Liver (tissue), 9 donors: ENCODE results near the gene HOXB5. TPM values are rescaled to one million over a fixed set of nuclear protein-coding genes. Genes with fewer than 3 reads are reported as not detected.
A peak's percentile ranks its signal among the peaks of the same experiment; 100 is the strongest.

Experiments
- DNase-seq: peaks from one replicate; pipeline ENCODE4 v3.0.0-alpha.2; 2017; ENCODE audit warnings: low spot score
- H3K27ac ChIP-seq, 2 donors: one replicate each; pipeline ENCODE4 v1.7.0; 2013; ENCODE audit warnings: inconsistent platforms in 2 of 2, low read length in 2 of 2, control low read depth in 1 of 2, low read depth in 1 of 2, mild to moderate bottlenecking in 1 of 2
- H3K27me3 ChIP-seq, 4 donors: one replicate each; pipeline versions ENCODE4 v1.6.1 to v1.7.0; 2013; ENCODE audit warnings: low read length in 3 of 4, inconsistent platforms in 1 of 4, mild to moderate bottlenecking in 1 of 4, moderate library complexity in 1 of 4; ENCODE audit not compliant: control insufficient read depth in 4 of 4, insufficient read depth in 4 of 4
- H3K36me3 ChIP-seq, 4 donors: one replicate each; pipeline versions ENCODE4 v1.6.1 to v1.7.0; 2013; ENCODE audit warnings: low read length in 3 of 4, mild to moderate bottlenecking in 3 of 4, low read depth in 1 of 4, moderate library complexity in 1 of 4; ENCODE audit not compliant: control insufficient read depth in 4 of 4, insufficient read depth in 3 of 4
- H3K4me1 ChIP-seq, 4 donors: one replicate each; pipeline versions ENCODE4 v1.6.1 to v1.7.0; 2013; ENCODE audit warnings: low read length in 3 of 4, mild to moderate bottlenecking in 3 of 4, moderate library complexity in 1 of 4; ENCODE audit not compliant: control insufficient read depth in 4 of 4, insufficient read depth in 4 of 4
- H3K4me3 ChIP-seq, 3 donors: one replicate each; pipeline versions ENCODE4 v1.6.1 to v1.7.0; 2013; ENCODE audit warnings: low read length in 3 of 3, control low read depth in 1 of 3, low read depth in 1 of 3, mild to moderate bottlenecking in 1 of 3
- H3K9ac ChIP-seq, 2 donors: one replicate each; pipeline ENCODE4 v1.7.0; 2013; ENCODE audit warnings: low read length in 2 of 2, mild to moderate bottlenecking in 2 of 2, moderate library complexity in 2 of 2, control low read depth in 1 of 2, low read depth in 1 of 2
- H3K9me3 ChIP-seq, 4 donors: one replicate each; pipeline versions ENCODE4 v1.6.1 to v1.7.0; 2013; ENCODE audit warnings: low read length in 3 of 4; ENCODE audit not compliant: control insufficient read depth in 4 of 4
- CTCF ChIP-seq: fragments of 150-350 bp; IDR thresholded peaks from 2 replicates; pipeline ENCODE4 v1.5.1; 2017; ENCODE audit warnings: improper control_type of control experiment, low read depth, low read length; ENCODE audit not compliant: missing input control
- EGR1 ChIP-seq, 2 donors: IDR thresholded peaks; 2 replicates each; pipeline ENCODE4 v1.6.1; 2016 to 2018; ENCODE audit warnings: antibody characterized with exemption in 2 of 2, low read depth in 2 of 2
- FOXA1 ChIP-seq: IDR thresholded peaks from 2 replicates; pipeline ENCODE4 v1.6.1; 2016; ENCODE audit warnings: antibody characterized with exemption
- GABPA ChIP-seq, 2 donors: IDR thresholded peaks in 1 of 2; conservative IDR thresholded peaks in 1 of 2; 2 replicates each; pipeline ENCODE4 v1.6.1; 2016; ENCODE audit warnings: antibody characterized with exemption in 2 of 2, mild to moderate bottlenecking in 1 of 2, moderate library complexity in 1 of 2
- HNF4A ChIP-seq, 2 donors: conservative IDR thresholded peaks; 2 replicates each; pipeline ENCODE4 v1.6.1; 2016; ENCODE audit warnings: antibody characterized with exemption in 2 of 2, mild to moderate bottlenecking in 2 of 2
- HNF4G ChIP-seq: IDR thresholded peaks from 2 replicates; pipeline ENCODE4 v1.6.1; 2016; ENCODE audit warnings: antibody characterized with exemption
- JUND ChIP-seq, 2 donors: IDR thresholded peaks; 2 replicates each; pipeline ENCODE4 v1.6.1; 2016; ENCODE audit warnings: antibody characterized with exemption in 2 of 2
- NR2F2 ChIP-seq: IDR thresholded peaks from 2 replicates; pipeline ENCODE4 v1.6.1; 2016; ENCODE audit warnings: antibody characterized with exemption
- RAD21 ChIP-seq, 2 donors: IDR thresholded peaks; 2 replicates each; pipeline ENCODE4 v1.6.1; 2016; ENCODE audit warnings: antibody characterized with exemption in 2 of 2, mild to moderate bottlenecking in 2 of 2
- RXRA ChIP-seq, 2 donors: IDR thresholded peaks; 2 replicates each; pipeline ENCODE4 v1.6.1; 2017 to 2018; ENCODE audit warnings: antibody characterized with exemption in 2 of 2, mild to moderate bottlenecking in 1 of 2
- TAF1 ChIP-seq: conservative IDR thresholded peaks from 2 replicates; pipeline ENCODE4 v1.6.1; 2016; ENCODE audit warnings: antibody characterized with exemption, mild to moderate bottlenecking
- WGBS: extraction: QIAGEN DNeasy Blood & Tissue Kit; methylation state at CpG from one replicate; pipeline ENCODE4 v1.1.7; 2013; 5-methylcytosine and 5-hydroxymethylcytosine counted together
- polyA plus RNA-seq, 2 donors: library from polyadenylated mRNA; stranded (reverse) in 1 of 2; unstranded in 1 of 2; fragments of 200-250 nt in 1 of 2; fragments of >200 nt in 1 of 2; fragmentation: Nextera tagmentation in 1 of 2; extraction: Ambion mirVana in 1 of 2; gene quantifications; one replicate each; pipeline versions ENCODE4 v1.2.1 to v1.2.3, GENCODE V29; 2013 to 2015
- total RNA-seq, 2 donors: library from RNA; depleted of rRNA; stranded (reverse); fragments of >200 nt; gene quantifications; one replicate each; pipeline ENCODE4 v1.2.3, GENCODE V29; 2014
- TF ChIP-seq, protein P1 (sequence below): IDR thresholded peaks from 2 replicates; pipeline ENCODE4 v1.6.1; 2016; ENCODE audit warnings: antibody characterized with exemption
- TF ChIP-seq, protein P2 (sequence below): IDR thresholded peaks from 2 replicates; pipeline ENCODE4 v1.6.1; 2016; ENCODE audit warnings: antibody characterized with exemption, mild to moderate bottlenecking
- donor health status: healthy.
- donor health status: healthy.
- donor health status: healthy.
- donor health status: healthy.
- donor health status: healthy.

HOXB5 gene
- total and polyA plus RNA-seq, 4 donors: 0.08 to 0.38 (median 0.36) TPM; not detected in 1

- peak; percentile 73 for TF ChIP-seq CTCF
- TF ChIP-seq, protein P1, sequence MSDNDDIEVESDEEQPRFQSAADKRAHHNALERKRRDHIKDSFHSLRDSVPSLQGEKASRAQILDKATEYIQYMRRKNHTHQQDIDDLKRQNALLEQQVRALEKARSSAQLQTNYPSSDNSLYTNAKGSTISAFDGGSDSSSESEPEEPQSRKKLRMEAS: no peak
- no peak for TF ChIP-seq JUND (IDR thresholded peaks at IDR 0.05)
- peak; percentile 72 to 80 for TF ChIP-seq RAD21 (IDR thresholded peaks at IDR 0.05)
- no peak for TF ChIP-seq EGR1 (IDR thresholded peaks at IDR 0.05; ENCODE audit: low read depth in 2 of 2)
Observed at GRCh38 chr17:48593840-48594537, 410 bp upstream of the HOXB5 start (continued).

DNA sequence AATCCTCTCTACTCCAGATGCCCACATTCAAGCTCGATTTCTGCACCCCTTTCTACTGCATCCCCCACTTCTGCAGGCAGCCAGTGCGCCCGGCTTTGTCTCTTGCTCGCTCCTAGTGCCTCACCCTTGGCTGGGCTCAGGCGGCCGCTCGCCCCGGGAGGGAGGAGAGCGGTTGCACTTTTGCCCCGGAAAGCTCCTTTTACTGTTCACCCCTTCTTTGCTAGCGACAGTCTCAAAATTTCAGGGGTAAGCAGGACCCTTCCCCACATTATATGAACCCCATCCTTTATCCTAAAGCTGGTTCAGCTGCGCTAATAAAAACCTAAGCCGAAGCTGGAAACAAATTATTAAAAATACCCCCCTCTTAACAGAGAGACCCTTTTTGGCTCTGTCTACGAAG is 1.0 kb downstream of the HOXB5 start:
- Histone ChIP-seq H3K4me1 (peaks cover 1 to 17% (median 2%) of the 10 kb centered on the region in 4 donors), H3K9me3 (no peaks in the 10 kb centered on the region), H3K4me3 (peak overlapping the region in 1 of 3 donors; percentile 25), H3K27ac (no peak overlapping the region), H3K36me3 (no peaks in the 10 kb centered on the region), H3K9ac (no peak overlapping the region), H3K27me3 (peaks cover 3 to 11% (median 5%) of the 10 kb centered on the region in 4 donors)
- no peak for TF ChIP-seq EGR1 (IDR thresholded peaks at IDR 0.05; ENCODE audit: low read depth in 2 of 2)
- no peak for TF ChIP-seq GABPA (IDR thresholded peaks at IDR 0.05 in 1 of 2, conservative IDR thresholded peaks at IDR 0.05 in 1 of 2)
- TF ChIP-seq, protein P2, sequence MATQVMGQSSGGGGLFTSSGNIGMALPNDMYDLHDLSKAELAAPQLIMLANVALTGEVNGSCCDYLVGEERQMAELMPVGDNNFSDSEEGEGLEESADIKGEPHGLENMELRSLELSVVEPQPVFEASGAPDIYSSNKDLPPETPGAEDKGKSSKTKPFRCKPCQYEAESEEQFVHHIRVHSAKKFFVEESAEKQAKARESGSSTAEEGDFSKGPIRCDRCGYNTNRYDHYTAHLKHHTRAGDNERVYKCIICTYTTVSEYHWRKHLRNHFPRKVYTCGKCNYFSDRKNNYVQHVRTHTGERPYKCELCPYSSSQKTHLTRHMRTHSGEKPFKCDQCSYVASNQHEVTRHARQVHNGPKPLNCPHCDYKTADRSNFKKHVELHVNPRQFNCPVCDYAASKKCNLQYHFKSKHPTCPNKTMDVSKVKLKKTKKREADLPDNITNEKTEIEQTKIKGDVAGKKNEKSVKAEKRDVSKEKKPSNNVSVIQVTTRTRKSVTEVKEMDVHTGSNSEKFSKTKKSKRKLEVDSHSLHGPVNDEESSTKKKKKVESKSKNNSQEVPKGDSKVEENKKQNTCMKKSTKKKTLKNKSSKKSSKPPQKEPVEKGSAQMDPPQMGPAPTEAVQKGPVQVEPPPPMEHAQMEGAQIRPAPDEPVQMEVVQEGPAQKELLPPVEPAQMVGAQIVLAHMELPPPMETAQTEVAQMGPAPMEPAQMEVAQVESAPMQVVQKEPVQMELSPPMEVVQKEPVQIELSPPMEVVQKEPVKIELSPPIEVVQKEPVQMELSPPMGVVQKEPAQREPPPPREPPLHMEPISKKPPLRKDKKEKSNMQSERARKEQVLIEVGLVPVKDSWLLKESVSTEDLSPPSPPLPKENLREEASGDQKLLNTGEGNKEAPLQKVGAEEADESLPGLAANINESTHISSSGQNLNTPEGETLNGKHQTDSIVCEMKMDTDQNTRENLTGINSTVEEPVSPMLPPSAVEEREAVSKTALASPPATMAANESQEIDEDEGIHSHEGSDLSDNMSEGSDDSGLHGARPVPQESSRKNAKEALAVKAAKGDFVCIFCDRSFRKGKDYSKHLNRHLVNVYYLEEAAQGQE: no peak
- no peak for TF ChIP-seq NR2F2
- no peak for TF ChIP-seq RAD21 (IDR thresholded peaks at IDR 0.05)
- no peak for TF ChIP-seq RXRA (IDR thresholded peaks at IDR 0.05)
- no peak for TF ChIP-seq HNF4A (conservative IDR thresholded peaks at IDR 0.05)
- TF ChIP-seq TAF1: no peak
- no peak for TF ChIP-seq HNF4G
- TF ChIP-seq, protein P1: no peak
- no peak for TF ChIP-seq CTCF
- no peak for TF ChIP-seq FOXA1
- no peak for DNase-seq
- 16% methylated on average over 14 of the region's 14 CpGs for WGBS
